HEK293 (cell line): ENCODE measurements around the gene HIF1AN.
A peak's percentile ranks its signal among the peaks of the same experiment; 100 is the strongest.

ENCODE experiments used
- CTCF ChIA-PET: fragments of 350-600 bp; formaldehyde crosslinking; extraction: SDS; loops from one replicate; lab custom pipeline; 2021; ENCODE audit warnings: antibody characterized with exemption; lab: Yijun Ruan, JAX
- POLR2A ChIA-PET: fragments of 300-600 bp; formaldehyde crosslinking; extraction: SDS; loops from one replicate; lab custom pipeline; 2020; ENCODE audit warnings: antibody characterized with exemption, inconsistent platforms; lab: Yijun Ruan, JAX
- H3K27ac ChIP-seq: fragments of 200-500 bp; sonication (Bioruptor generic); 2 replicates; pipeline ENCODE4 v1.5.1; 2014; ENCODE audit warnings: low read depth, low read length, control low read depth, inconsistent platforms; ENCODE audit errors: extremely low read depth
- H3K36me3 ChIP-seq, 2 experiments: fragments of 200-500 bp in 1 of 2; sonication (Bioruptor generic) in 1 of 2; 1 replicate in 1 of 2; 2 replicates in 1 of 2; pipeline ENCODE4 v1.5.1; 2014 to 2017; ENCODE audit warnings: inconsistent platforms in 2 of 2, low read length in 2 of 2; ENCODE audit not compliant: control insufficient read depth in 2 of 2, insufficient read depth in 1 of 2
- H3K4me1 ChIP-seq: fragments of 200-500 bp; sonication (Bioruptor generic); 2 replicates; pipeline ENCODE4 v1.5.1; 2014; ENCODE audit warnings: mild to moderate bottlenecking, low read length, inconsistent platforms; ENCODE audit not compliant: control insufficient read depth, insufficient read depth
- H3K4me3 ChIP-seq: 2 replicates; pipeline ENCODE4 v1.5.1; 2011; ENCODE audit warnings: low read depth, mild to moderate bottlenecking, control low read depth, low read length, moderate library complexity
- H3K9me3 ChIP-seq: fragments of 200-500 bp; sonication (Bioruptor generic); 2 replicates; pipeline ENCODE4 v1.5.1; 2014; ENCODE audit warnings: low read depth, low read length, inconsistent platforms; ENCODE audit not compliant: control insufficient read depth, insufficient read depth
- BCL11B ChIP-seq: fragments of 450-650 bp; formaldehyde crosslinking; IDR thresholded peaks from 2 replicates; pipeline ENCODE4 v1.5.1; 2016; ENCODE audit warnings: low read depth, missing biosample characterization, missing genetic modification characterization
- INSM2 ChIP-seq: fragments of 450-650 bp; formaldehyde crosslinking; IDR thresholded peaks from 2 replicates; pipeline ENCODE4 v1.5.1; 2016; ENCODE audit warnings: missing biosample characterization, missing genetic modification characterization
- KLF10 ChIP-seq: fragments of 450-650 bp; IDR thresholded peaks from 2 replicates; pipeline ENCODE4 v1.5.1; 2018; ENCODE audit warnings: missing biosample characterization, mild to moderate bottlenecking, missing genetic modification characterization
- KLF9 ChIP-seq: fragments of 450-650 bp; formaldehyde crosslinking; IDR thresholded peaks from 2 replicates; pipeline ENCODE4 v1.5.1; 2016; ENCODE audit warnings: missing biosample characterization, missing genetic modification characterization, low read depth
- PRDM1 ChIP-seq: fragments of 450-650 bp; formaldehyde crosslinking; IDR thresholded peaks from 2 replicates; pipeline ENCODE4; 2016; ENCODE audit warnings: missing biosample characterization, missing genetic modification characterization
- RBAK ChIP-seq: fragments of 450-650 bp; formaldehyde crosslinking; IDR thresholded peaks from 2 replicates; pipeline ENCODE4 v1.5.1; 2016; ENCODE audit warnings: missing biosample characterization, missing genetic modification characterization
- REST ChIP-seq: fragments of 450-650 bp; formaldehyde crosslinking; IDR thresholded peaks from 2 replicates; pipeline ENCODE4 v1.5.1; 2016; ENCODE audit warnings: missing biosample characterization, missing genetic modification characterization
- SP2 ChIP-seq: fragments of 450-650 bp; formaldehyde crosslinking; IDR thresholded peaks from 2 replicates; pipeline ENCODE4 v1.5.1; 2016; ENCODE audit warnings: missing biosample characterization, missing genetic modification characterization
- SP3 ChIP-seq: fragments of 450-650 bp; formaldehyde crosslinking; IDR thresholded peaks from 2 replicates; pipeline ENCODE4 v1.5.1; 2016; ENCODE audit warnings: missing biosample characterization, missing genetic modification characterization
- SP7 ChIP-seq: fragments of 450-650 bp; formaldehyde crosslinking; IDR thresholded peaks from 2 replicates; pipeline ENCODE4 v1.5.1; 2016; ENCODE audit warnings: missing biosample characterization, missing genetic modification characterization
- WT1 ChIP-seq: fragments of 450-650 bp; formaldehyde crosslinking; IDR thresholded peaks from 2 replicates; pipeline ENCODE4 v1.5.1; 2016; ENCODE audit warnings: missing biosample characterization, missing genetic modification characterization
- ZBTB48 ChIP-seq: fragments of 450-650 bp; formaldehyde crosslinking; IDR thresholded peaks from 2 replicates; pipeline ENCODE4 v1.5.1; 2016; ENCODE audit warnings: missing biosample characterization, missing genetic modification characterization
- ZBTB8A ChIP-seq: fragments of 450-650 bp; formaldehyde crosslinking; IDR thresholded peaks from 2 replicates; pipeline ENCODE4 v1.5.1; 2016; ENCODE audit warnings: missing biosample characterization, missing genetic modification characterization
- ZNF155 ChIP-seq: fragments of 450-650 bp; formaldehyde crosslinking; IDR thresholded peaks from 2 replicates; pipeline ENCODE4 v1.5.1; 2016; ENCODE audit warnings: missing biosample characterization, missing genetic modification characterization
- ZNF174 ChIP-seq: fragments of 450-650 bp; formaldehyde crosslinking; IDR thresholded peaks from 2 replicates; pipeline ENCODE4 v1.5.0; 2017; ENCODE audit warnings: missing biosample characterization, mild to moderate bottlenecking, missing genetic modification characterization
- ZNF175 ChIP-seq: fragments of 450-650 bp; formaldehyde crosslinking; IDR thresholded peaks from 2 replicates; pipeline ENCODE4 v1.5.1; 2016; ENCODE audit warnings: missing biosample characterization, missing genetic modification characterization
- ZNF19 ChIP-seq: fragments of 450-650 bp; formaldehyde crosslinking; IDR thresholded peaks from 2 replicates; pipeline ENCODE4; 2016; ENCODE audit warnings: missing biosample characterization, missing genetic modification characterization, low read depth
- ZNF2 ChIP-seq: fragments of 450-650 bp; formaldehyde crosslinking; IDR thresholded peaks from 2 replicates; pipeline ENCODE4 v1.5.1; 2016; ENCODE audit warnings: missing biosample characterization, missing genetic modification characterization
- ZNF280D ChIP-seq: fragments of 450-650 bp; formaldehyde crosslinking; IDR thresholded peaks from 2 replicates; pipeline ENCODE4 v1.5.1; 2016; ENCODE audit warnings: missing biosample characterization, missing genetic modification characterization
- ZNF302 ChIP-seq: fragments of 450-650 bp; formaldehyde crosslinking; IDR thresholded peaks from 2 replicates; pipeline ENCODE4 v1.5.1; 2016; ENCODE audit warnings: missing biosample characterization, missing genetic modification characterization, low read depth
- ZNF354C ChIP-seq: fragments of 450-650 bp; formaldehyde crosslinking; IDR thresholded peaks from 2 replicates; pipeline ENCODE4 v1.5.1; 2016; ENCODE audit warnings: missing biosample characterization, missing genetic modification characterization, low read depth, borderline replicate concordance
- ZNF404 ChIP-seq: fragments of 450-650 bp; formaldehyde crosslinking; IDR thresholded peaks from 2 replicates; pipeline ENCODE4 v1.5.1; 2017; ENCODE audit warnings: missing biosample characterization, missing genetic modification characterization
- ZNF521 ChIP-seq: fragments of 450-650 bp; formaldehyde crosslinking; IDR thresholded peaks from 2 replicates; pipeline ENCODE4 v1.5.1; 2017; ENCODE audit warnings: missing biosample characterization, mild to moderate bottlenecking, missing genetic modification characterization
- ZNF600 ChIP-seq: fragments of 450-650 bp; formaldehyde crosslinking; IDR thresholded peaks from 2 replicates; pipeline ENCODE4 v1.5.1; 2016; ENCODE audit warnings: missing biosample characterization, missing genetic modification characterization
- ZNF664 ChIP-seq: fragments of 450-650 bp; formaldehyde crosslinking; IDR thresholded peaks from 2 replicates; pipeline ENCODE4 v1.5.1; 2016; ENCODE audit warnings: missing biosample characterization, missing genetic modification characterization
- ZNF704 ChIP-seq: fragments of 450-650 bp; formaldehyde crosslinking; IDR thresholded peaks from 2 replicates; pipeline ENCODE4 v1.5.1; 2016; ENCODE audit warnings: missing biosample characterization, missing genetic modification characterization
- ZNF776 ChIP-seq: fragments of 450-650 bp; formaldehyde crosslinking; IDR thresholded peaks from 2 replicates; pipeline ENCODE4 v1.5.0; 2017; ENCODE audit warnings: missing biosample characterization, missing genetic modification characterization, borderline replicate concordance
- ZNF791 ChIP-seq: fragments of 450-650 bp; formaldehyde crosslinking; IDR thresholded peaks from 2 replicates; pipeline ENCODE4 v1.5.1; 2016; ENCODE audit warnings: missing biosample characterization, missing genetic modification characterization
- ZSCAN16 ChIP-seq: fragments of 450-650 bp; formaldehyde crosslinking; IDR thresholded peaks from 2 replicates; pipeline ENCODE4 v1.5.1; 2016; ENCODE audit warnings: missing biosample characterization, missing genetic modification characterization
- ZSCAN18 ChIP-seq: fragments of 450-650 bp; formaldehyde crosslinking; IDR thresholded peaks from 2 replicates; pipeline ENCODE4 v1.5.1; 2016; ENCODE audit warnings: missing biosample characterization, missing genetic modification characterization

Gene HIF1AN

GRCh38 chr10:100518761-100519241 lies 16.9 kb upstream of the HIF1AN start:
- H3K4me3 ChIP-seq, result no peak overlapping the region
- peaks cover 6 to 29% of the 10 kb centered on the region in 2 experiments; a peak in 2 of 3 replicates for H3K36me3 ChIP-seq
- CTCF ChIA-PET, result interaction anchor here (0.6 to 5.2 kb wide), 59 partner anchors 10 to 1380 kb away, joined by 3 to 58 read pairs (median 4); partner anchors contain the start of genes HIF1AN, NDUFB8, PKD2L1 and SCD
- no peak overlapping the region for H3K27ac ChIP-seq
- POLR2A ChIA-PET, result interaction anchor here (0.6 to 1.6 kb wide), 5 partner anchors 17 to 172 kb away, joined by 3 to 12 read pairs (median 4); partner anchors contain the start of genes HIF1AN and SCD
- no peaks in the 10 kb centered on the region for H3K9me3 ChIP-seq
- H3K4me1 ChIP-seq, result no peaks in the 10 kb centered on the region
- TF ChIP-seq SP2 (no peak), ZSCAN18 (tag by site-specific recombination) (no peak), ZNF175 (tag by site-specific recombination) (no peak), ZNF19 (tag by site-specific recombination) (no peak), WT1 (tag by site-specific recombination) (no peak), KLF10 (no peak), RBAK (tag by site-specific recombination) (no peak), REST (tag by site-specific recombination) (no peak), ZNF155 (tag by site-specific recombination) (no peak), ZNF280D (tag by site-specific recombination) (no peak), ZNF302 (tag by site-specific recombination) (no peak), ZSCAN16 (tag by site-specific recombination) (no peak), ZNF174 (tag by site-specific recombination) (no peak), ZNF600 (peak; percentile 17; the same call in 1 of the 2 replicates), ZNF521 (tag by site-specific recombination) (no peak), ZBTB8A (tag by site-specific recombination) (no peak), ZNF404 (tag by site-specific recombination) (no peak), ZNF704 (tag by site-specific recombination) (no peak), SP3 (no peak), ZNF354C (tag by site-specific recombination) (no peak), ZNF776 (tag by site-specific recombination) (no peak), KLF9 (tag by site-specific recombination) (no peak), PRDM1 (peak; percentile 68), ZNF791 (tag by site-specific recombination) (no peak), INSM2 (tag by site-specific recombination) (no peak), SP7 (tag by site-specific recombination) (no peak), BCL11B (tag by site-specific recombination) (no peak), ZNF2 (tag by site-specific recombination) (no peak), ZBTB48 (tag by site-specific recombination) (no peak), ZNF664 (tag by site-specific recombination) (peak; percentile 85)
